TTC549 (cell line): ENCODE data around the gene RNF208.

ENCODE experiments used
- FAIRE-seq: peaks from 2 replicates; lab custom pipeline; 2012; peaks lifted over from hg19 to GRCh38; lab: Jason Lieb, UNC

RNF208 gene

GRCh38 chr9:137222190-137223077, at the start of gene RNF208:
RNF208 (minus strand) TSS chr9:137222240; CDS start chr9:137221212, 1,028 bp downstream.
- FAIRE-seq = no peak

GRCh38 chr9:137271696-137272076, 49.6 kb upstream of the RNF208 start:
- no peak for FAIRE-seq

GRCh38 chr9:137270929-137271695, 49.1 kb upstream of the RNF208 start:
- no peak for FAIRE-seq

GRCh38 chr9:137269231-137269772, 47.3 kb upstream of the RNF208 start:
- FAIRE-seq = no peak

- FAIRE-seq = no peak
These were observed 46.6 kb upstream of the RNF208 start for GRCh38 chr9:137268538-137269201.

- FAIRE-seq = no peak
These were observed 45.9 kb upstream of the RNF208 start for GRCh38 chr9:137267933-137268355.

GRCh38 chr9:137266585-137267453, 44.8 kb upstream of the RNF208 start:
- FAIRE-seq = no peak

GRCh38 chr9:137266162-137266527, 44.1 kb upstream of the RNF208 start:
- no peak for FAIRE-seq

GRCh38 chr9:137265496-137266161, 43.6 kb upstream of the RNF208 start:
- FAIRE-seq = no peak

GRCh38 chr9:137264067-137264466, 42.0 kb upstream of the RNF208 start:
- FAIRE-seq = no peak

GRCh38 chr9:137263506-137263905, 41.5 kb upstream of the RNF208 start:
- no peak for FAIRE-seq

GRCh38 chr9:137262909-137263285, 40.9 kb upstream of the RNF208 start:
- FAIRE-seq = no peak

GRCh38 chr9:137262173-137262908, 40.3 kb upstream of the RNF208 start:
- peak; percentile 78 for FAIRE-seq

- FAIRE-seq = no peak
These were observed 34.8 kb upstream of the RNF208 start for GRCh38 chr9:137256856-137257255.

GRCh38 chr9:137256362-137256761, 34.3 kb upstream of the RNF208 start:
- no peak for FAIRE-seq

- FAIRE-seq = no peak
These were observed 33.5 kb upstream of the RNF208 start for GRCh38 chr9:137255448-137256114.

- FAIRE-seq = no peak
These were observed 32.8 kb upstream of the RNF208 start, which contains the start of gene NELFB for GRCh38 chr9:137254624-137255447. NELFB (plus strand) TSS chr9:137255327.

GRCh38 chr9:137253717-137254623, 31.9 kb upstream of the RNF208 start:
- no peak for FAIRE-seq
